Astrocyte of the spinal cord (primary cell): ENCODE measurements around the gene SMARCB1.
A peak's percentile ranks its signal among the peaks of the same experiment; 100 is the strongest.

Experiments used
- DNase-seq: peaks from one replicate; pipeline ENCODE4 v3.0.0; 2011; ENCODE audit warnings: low read depth, low spot score
- H3K4me3 ChIP-seq: 2 replicates; pipeline ENCODE4 v1.5.1; 2011; ENCODE audit warnings: low read depth, mild to moderate bottlenecking, low read length, moderate library complexity
- CTCF ChIP-seq: IDR thresholded peaks from 2 replicates; pipeline ENCODE4 v1.5.1; 2012; ENCODE audit warnings: low read depth, mild to moderate bottlenecking, low read length, inconsistent platforms
- in situ Hi-C: cut with HindIII; loops from 2 replicates; pipeline ENCODE4 v1.10.0; 2017; ENCODE audit warnings: low sequenced_read_pairs

The SMARCB1 gene

GRCh38 chr22:23745791-23746190 is 41.0 kb upstream of the SMARCB1 start:
- no peak overlapping the region for H3K4me3 ChIP-seq
- DNase-seq = no peak
- TF ChIP-seq CTCF = no peak
- in situ Hi-C loops = no loop called here

- DNase-seq = no peak
- H3K4me3 ChIP-seq = peak overlapping the region; percentile 78
- in situ Hi-C loops = no loop called here
- TF ChIP-seq CTCF = no peak
Measured at GRCh38 chr22:23749841-23750301, 36.9 kb upstream of the SMARCB1 start.

- H3K4me3 ChIP-seq = peak overlapping the region; percentile 78
- no peak for TF ChIP-seq CTCF
- in situ Hi-C loops = no loop called here
- no peak for DNase-seq
Measured at GRCh38 chr22:23750367-23750713, 36.4 kb upstream of the SMARCB1 start.

GRCh38 chr22:23750714-23751440 is 35.9 kb upstream of the SMARCB1 start, which contains the start of gene ZNF70:
TSS of gene ZNF70 (minus strand) at chr22:23751112. CDS start at chr22:23745140, 5,972 bp downstream.
- in situ Hi-C loops = no loop called here
- peak; percentile 76 for DNase-seq
- H3K4me3 ChIP-seq = peak within 1 kb of the TSS; percentile 78
- TF ChIP-seq CTCF = peak; percentile 29

GRCh38 chr22:23751441-23751996 is 35.2 kb upstream of the SMARCB1 start:
- peak; percentile 16 for DNase-seq
- in situ Hi-C loops = no loop called here
- TF ChIP-seq CTCF = no peak
- peak overlapping the region; percentile 78 for H3K4me3 ChIP-seq

- DNase-seq = no peak
- H3K4me3 ChIP-seq = no peak overlapping the region
- no peak for TF ChIP-seq CTCF
- in situ Hi-C loops = no loop called here
Measured at GRCh38 chr22:23752090-23752691, 34.6 kb upstream of the SMARCB1 start.
